Endometrium (tissue), 2 donors: ENCODE data around the gene SOX8.
"Not testable (repeated sequence)": the region's sequence is repeated elsewhere in the genome, so short reads cannot be mapped to it uniquely, and the experiment has no call there.

ENCODE experiments used
- FAIRE-seq: peaks from 2 replicates; lab custom pipeline; 2012; peaks lifted over from hg19 to GRCh38; lab: Jason Lieb, UNC
- donor health status: control.
- donor health status: control.

The SOX8 gene

GRCh38 chr16:955766-956165 is 25.8 kb upstream of the SOX8 start:
- FAIRE-seq, result not testable (repeated sequence)

GRCh38 chr16:959232-960040 is 22.1 kb upstream of the SOX8 start:
- FAIRE-seq, result no peak

- no peak for FAIRE-seq
These were observed 19.2 kb upstream of the SOX8 start for GRCh38 chr16:962366-962765.

GRCh38 chr16:962901-963814 is 18.4 kb upstream of the SOX8 start:
- FAIRE-seq, result no peak

GRCh38 chr16:963913-964312 is 17.7 kb upstream of the SOX8 start:
- FAIRE-seq, result no peak

GRCh38 chr16:964356-965035 is 17.1 kb upstream of the SOX8 start:
- FAIRE-seq, result no peak

GRCh38 chr16:965036-965395 is 16.6 kb upstream of the SOX8 start:
- FAIRE-seq, result no peak

- no peak for FAIRE-seq
These were observed 16.1 kb upstream of the SOX8 start for GRCh38 chr16:965487-965886.

- FAIRE-seq, result no peak
These were observed 15.5 kb upstream of the SOX8 start for GRCh38 chr16:966035-966434.

- no peak for FAIRE-seq
These were observed 15.1 kb upstream of the SOX8 start for GRCh38 chr16:966505-966904.

- no peak for FAIRE-seq
These were observed 14.5 kb upstream of the SOX8 start for GRCh38 chr16:967077-967541.

- FAIRE-seq, result no peak
These were observed 13.8 kb upstream of the SOX8 start for GRCh38 chr16:967546-968295.

GRCh38 chr16:968620-969019 is 12.9 kb upstream of the SOX8 start:
- FAIRE-seq, result no peak

- FAIRE-seq, result no peak
These were observed 11.8 kb upstream of the SOX8 start for GRCh38 chr16:969508-970385.

- FAIRE-seq, result no peak
These were observed 11.2 kb upstream of the SOX8 start for GRCh38 chr16:970386-970765.

GRCh38 chr16:970766-971581 is 10.6 kb upstream of the SOX8 start, which contains the start of gene LMF1:
Gene LMF1 (minus strand): TSS chr16:970984. CDS start chr16:970980, 4 bp downstream.
- no peak for FAIRE-seq

- no peak for FAIRE-seq
These were observed 10.0 kb upstream of the SOX8 start for GRCh38 chr16:971582-971905.

- no peak for FAIRE-seq
These were observed 9.6 kb upstream of the SOX8 start for GRCh38 chr16:971981-972315.

GRCh38 chr16:972316-973002 is 9.1 kb upstream of the SOX8 start:
- FAIRE-seq, result no peak

- FAIRE-seq, result no peak
These were observed 8.2 kb upstream of the SOX8 start for GRCh38 chr16:973366-973765.
